Measurements from ENCODE around the gene SDC3. TPM values are rescaled to one million over a fixed set of nuclear protein-coding genes. Genes with fewer than 3 reads are reported as not detected.
"Not testable (repeated sequence)": the region's sequence is repeated elsewhere in the genome, so short reads cannot be mapped to it uniquely, and the experiment has no call there.

The SDC3 gene
- polyA plus RNA-seq, 12 donors = 31.6 to 130 (median 43.9) TPM

DNA sequence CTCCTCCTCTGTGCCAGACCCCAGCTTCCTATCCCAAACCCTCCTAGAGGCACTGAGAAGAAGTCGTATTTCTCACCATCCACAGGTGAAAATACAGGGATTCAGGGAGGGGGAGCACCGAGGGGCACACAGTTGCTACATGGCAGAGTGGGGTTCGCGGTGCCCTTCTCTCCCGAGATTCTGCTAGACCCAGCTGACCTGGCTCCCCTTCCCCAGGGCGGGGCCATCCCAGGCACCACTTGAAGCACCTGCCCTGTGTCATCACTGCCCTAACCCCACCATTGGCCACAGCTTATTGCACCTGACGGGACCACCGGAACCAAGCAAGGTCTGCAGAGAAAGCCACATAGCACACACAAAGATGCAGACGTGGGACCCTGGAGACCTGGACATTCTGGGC, 30.5 kb downstream of the SDC3 start:
- DNase-seq = no peak

DNA sequence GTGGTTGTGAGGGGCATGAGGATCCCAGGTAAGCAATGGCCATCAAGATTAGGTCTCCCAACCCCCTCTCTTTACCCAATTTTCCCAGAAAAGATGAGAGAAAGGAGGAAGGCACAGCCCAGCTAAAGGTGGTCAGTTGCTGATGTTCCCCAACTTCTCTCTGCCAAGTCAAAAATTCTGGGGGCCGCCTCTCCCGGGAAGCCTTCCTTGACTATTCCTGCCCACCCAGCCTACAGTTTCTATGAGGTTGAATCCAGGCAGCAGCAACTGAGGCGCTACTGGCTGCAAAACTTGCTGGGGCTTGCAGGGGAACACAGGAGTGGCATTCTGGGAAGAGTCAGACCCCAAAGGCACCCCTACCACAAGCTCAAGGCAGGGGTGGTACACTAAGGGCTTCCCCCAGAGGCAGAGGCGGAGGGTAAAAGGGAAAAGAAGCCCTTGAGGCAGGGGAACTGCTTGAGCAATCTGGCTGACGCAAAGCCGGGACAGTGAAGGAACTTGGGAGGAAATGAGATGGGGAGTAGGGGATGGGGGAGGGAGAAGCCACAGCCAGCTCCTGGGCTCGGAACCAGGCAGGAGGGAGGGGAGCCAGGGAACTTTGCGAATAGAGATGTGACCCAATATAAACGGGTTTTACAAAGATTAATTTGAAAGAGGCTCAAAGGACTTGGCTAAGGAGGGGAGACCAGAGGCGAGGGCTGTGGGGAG, 31.2 kb downstream of the SDC3 start:
- peak; percentile 77 for DNase-seq

DNA sequence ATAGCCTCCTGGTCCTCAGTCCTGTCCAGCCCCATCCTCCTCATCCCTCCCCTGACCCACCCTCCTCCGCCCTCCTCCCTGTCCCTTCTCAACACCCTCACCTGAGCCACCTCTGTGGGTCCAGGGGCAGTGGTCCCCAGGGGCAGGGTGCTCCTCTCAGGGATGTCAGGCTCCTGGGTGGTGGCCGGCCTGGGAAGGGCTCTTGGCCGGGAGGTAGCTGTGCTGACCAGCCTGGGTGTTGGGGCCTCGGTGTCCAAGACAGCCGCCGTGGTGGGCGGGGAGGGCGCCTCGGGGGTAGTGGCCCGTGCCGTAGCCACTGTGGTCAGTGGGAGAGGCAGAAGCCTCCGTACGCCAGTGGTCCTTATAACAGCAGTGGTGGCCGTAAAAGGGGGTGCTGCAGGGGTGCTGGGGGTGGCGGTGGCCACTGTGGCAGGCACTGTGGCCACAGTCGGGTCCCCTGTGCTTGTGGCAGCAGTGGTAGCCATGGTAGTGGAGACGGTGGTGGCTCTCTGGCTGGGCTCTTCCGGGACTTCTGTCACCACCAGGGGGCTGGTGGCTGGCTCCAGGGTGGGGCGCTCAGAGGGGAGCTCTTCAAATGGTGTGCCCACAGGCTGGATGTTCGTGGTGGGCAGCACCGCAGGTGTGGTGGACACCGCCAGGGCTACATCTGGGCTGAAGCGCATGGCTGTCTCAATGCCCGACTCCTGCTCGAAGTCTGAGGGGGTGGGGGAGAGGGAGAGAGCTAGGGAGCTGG, 31.9 kb downstream of the SDC3 start:
- DNase-seq = no peak

DNA sequence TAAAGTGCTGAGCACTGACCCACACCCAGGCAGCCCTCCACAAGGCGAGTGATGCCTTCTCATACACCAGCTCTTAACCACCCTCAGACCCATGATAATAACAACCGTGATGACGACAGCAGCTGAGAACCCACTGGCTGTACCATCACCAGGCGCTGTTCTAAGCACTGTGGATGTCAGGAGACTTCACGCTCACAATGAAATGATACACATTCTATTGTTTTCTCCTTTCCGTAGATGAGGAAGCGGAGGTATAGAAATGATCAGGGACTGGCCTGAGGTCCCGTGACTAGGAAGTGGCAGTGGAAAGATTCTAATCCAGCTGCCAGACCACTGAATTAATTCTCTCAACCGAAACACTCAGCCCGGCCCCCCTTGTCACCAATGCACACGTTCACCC, 32.6 kb downstream of the SDC3 start:
- DNase-seq = no peak

DNA sequence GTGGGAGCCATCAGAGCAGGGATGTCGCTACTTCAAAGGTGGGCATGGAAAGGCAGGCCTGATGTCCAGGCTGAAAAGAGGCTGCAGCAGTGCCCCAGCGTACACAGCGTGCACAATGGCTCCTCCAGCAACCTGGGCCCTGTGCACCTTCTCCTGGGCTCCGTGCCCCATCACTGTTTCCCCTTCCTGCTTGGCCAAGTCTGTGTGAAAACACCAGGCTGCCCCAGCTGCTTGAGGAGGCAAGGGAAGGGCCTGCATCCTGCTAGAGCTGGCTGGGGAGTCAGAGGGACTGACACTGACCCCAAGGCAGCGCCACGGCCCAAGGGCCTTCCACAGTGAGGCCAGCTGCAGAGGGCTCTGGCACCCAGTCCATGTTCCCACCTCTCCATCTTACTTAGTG, 33.4 kb downstream of the SDC3 start:
- DNase-seq = no peak

DNA sequence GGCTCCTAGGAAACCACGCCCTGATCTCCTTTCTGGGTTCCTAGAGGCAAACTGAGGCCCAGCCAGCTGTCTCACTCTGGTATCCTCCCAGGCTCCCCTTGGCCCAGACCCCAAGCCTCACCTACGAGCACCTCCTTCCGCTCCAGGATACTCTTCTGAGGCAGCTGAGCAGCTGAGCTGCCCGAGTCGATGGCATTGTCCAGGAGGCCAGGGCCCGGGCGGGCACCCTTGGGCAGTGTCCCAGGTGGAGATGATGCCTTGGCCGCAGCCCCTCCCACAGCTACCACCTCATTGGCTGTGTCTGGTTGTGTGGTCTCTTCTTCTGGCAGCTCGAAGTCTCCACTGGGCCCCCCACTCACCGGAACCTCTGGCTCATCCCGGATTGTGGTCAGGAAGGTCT, 34.4 kb downstream of the SDC3 start:
- no peak for DNase-seq

DNA sequence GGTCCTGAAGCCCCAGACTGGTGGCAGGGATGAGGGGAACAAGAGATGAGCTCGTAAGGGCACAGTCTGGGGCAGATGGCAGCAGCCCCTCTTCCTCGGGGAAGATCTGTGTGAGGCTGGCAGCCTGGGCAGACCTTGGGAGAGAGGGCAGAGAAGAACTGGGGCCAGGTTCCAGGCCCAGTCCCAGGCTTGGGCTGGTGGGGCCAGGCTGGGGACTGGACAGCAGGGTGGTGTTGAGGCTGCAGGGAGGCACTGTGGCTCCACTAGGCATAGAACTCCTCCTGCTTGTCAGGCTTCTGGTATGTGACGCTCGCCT, 35.7 kb downstream of the SDC3 start:
- no peak for DNase-seq

DNA sequence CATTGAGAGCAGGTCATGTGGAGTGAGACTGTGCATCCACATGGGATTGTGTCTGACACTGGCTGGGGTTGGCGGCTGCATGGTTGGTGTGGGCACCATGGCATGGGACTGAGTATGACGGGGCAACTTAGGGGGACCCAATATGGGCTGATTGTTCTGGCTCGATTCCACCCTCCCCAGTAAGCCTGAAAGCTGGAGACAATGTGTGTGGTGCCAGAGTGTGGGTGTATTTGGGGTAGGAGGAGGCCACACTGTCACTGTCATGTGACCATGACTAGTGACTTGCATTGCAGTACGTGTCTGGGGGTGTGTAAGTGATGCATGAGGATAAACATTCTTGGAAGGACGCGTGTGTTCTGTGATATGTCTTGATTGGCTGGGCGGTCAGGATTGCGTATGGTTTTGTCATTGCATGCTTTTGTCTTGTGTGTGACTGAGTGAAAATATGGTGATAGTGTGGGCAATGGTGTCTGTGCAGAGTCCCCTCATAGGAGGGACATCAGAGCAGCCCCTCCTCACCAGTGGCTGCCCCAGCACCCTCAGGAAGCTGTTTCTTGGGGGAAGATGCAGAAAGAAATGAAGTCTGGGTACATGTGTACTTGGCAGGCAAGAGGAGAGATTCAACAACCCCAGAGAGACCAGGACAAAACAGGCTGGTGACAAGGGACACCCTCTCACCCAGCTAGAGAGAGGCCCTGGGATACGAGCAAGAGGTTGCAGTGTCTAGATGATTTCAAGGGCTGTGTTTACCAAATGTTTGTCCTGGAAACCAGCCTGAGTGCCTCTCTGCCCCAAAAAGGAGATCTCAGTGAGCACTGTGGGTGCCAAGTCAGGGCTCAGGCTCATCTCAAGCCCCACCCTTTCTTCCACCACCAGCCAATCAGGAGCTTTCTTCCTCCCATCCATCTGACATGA, 36.3 kb downstream of the SDC3 start:
- DNase-seq = no peak

DNA sequence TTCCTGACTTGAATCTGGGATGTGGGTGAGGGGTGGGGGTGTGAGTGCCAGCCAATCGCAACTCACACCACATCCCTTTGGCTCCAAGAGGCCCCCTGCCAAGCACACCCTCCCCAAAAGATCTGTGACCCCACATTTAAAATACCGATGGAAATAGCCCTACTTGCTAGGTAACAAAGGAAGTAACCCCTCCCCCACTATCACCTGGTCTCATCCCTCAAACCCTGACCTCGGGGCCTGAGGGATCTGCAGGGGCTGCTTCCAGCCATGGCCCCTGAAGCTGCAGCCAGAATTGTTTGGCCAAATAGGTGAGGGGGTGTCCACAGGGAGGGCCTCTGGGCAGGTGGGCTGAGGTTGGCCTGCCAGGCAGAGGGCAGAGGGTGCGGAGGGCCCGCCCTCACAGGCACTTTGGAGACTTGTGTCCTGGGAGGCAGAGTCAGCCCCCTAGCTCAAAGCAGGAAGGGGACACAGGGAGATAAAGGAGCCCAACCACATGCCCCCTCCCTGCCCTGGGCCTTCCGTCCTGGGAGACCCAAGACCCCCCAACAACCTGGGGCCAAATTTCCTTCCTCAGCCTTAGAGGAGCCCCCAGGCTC, 37.2 kb downstream of the SDC3 start:
- no peak for DNase-seq

DNA sequence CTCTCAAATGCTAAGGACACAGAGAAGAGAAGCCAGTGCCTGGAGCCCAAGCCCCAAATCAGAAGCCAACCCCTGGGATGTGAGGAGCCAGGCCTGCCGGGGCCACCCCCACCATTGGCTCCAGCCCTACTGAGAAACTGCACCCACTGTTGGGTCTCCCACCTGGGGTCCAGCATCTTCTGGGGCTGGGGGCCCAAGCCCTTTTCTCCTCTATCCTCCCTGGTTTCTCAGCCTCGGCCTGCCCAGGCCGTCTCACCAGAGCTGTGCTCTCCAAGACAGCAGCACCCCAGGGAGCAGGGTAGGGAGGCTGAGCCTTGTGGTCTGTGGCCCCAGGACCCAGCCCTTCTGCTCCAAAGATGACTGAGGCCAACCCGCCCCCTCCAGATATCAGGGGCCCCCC, 37.9 kb downstream of the SDC3 start:
- DNase-seq = no peak

DNA sequence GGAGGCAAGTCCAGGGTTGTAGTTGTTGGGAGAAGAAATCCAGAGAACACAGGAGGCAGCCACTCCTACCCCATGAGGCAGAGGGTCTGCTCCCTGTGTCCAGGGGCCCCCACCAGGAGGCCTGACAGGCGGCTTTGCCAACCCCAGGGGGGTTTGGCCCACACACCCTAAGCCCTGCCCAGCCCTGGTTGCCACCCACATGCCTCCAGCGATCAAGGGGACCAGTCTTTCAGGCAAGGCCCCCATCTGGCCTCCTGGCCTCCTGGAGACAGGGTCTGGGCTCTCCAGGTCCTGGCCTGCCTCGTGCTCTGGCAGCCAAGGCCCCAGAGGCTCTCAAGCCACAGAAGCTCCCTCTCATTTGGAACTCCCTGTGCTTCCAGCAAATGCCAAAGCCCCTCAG, 38.5 kb downstream of the SDC3 start:
- DNase-seq = no peak

DNA sequence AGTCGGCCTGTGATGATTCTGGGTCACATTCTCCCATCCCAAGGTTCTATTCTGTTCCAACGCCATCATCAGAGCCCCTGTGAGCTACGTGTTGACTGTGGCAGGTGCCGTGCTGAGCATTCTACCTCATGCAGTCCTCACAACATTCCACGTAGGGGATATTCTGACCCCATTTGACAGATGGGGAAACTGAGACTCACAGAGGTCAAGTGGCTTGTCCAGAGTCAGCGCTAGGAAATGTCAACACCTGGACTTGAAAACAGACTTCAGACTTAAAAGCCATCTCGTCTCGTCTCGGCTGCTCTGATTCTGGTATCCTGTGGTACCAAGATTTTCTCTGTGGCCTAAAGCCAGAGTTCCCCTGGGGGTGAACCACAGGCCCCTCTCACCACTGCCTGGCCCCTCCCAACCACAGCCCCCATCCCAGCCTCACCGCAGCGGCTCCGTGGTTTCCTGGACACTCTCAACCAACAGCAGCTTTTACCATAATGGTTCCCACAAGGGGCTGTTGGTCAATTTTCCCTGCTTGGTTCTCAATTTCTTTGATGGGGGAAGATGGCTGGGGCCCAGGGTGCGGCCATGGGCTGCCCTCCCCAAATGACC, 39.6 kb downstream of the SDC3 start:
- DNase-seq = no peak

DNA sequence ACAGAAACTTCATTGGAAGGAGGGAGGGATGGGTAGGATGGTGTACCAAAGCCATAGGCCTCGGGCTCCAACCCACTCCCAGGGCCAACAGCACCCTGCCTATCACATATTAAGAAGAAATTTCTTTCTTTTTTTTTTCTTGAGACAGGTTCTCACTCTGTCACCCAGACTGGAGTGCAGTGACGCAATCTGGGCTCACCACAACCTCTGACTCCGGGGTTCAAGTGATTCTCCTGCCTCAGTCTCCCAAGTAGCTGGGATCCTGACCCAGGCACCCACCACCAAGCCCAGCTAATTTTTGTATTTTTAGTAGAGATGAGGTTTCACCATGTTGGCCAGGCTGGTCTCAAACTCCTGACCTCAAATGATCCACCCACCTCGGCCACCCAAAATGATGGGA, 40.5 kb downstream of the SDC3 start:
- DNase-seq = not testable (repeated sequence)

DNA sequence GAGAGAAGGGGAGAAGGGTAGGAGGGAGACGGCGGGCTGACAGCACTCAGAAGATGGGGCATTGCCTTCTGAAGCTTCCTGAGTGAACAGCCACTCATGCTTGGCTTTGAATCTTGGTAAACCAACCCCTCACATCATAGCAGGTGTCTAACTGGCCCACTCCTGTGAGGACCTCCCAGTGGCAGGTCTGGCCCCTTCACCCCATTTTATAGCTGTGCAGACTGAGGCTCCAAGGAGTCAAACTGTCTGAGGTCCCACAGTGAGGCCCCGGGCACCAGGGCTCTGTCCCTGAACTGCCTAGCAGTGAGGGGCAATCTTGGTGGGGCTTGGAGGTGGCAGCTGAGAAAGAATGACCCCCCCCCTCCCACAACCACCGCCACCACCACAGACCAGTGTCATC, 41.0 kb downstream of the SDC3 start:
- no peak for DNase-seq

DNA sequence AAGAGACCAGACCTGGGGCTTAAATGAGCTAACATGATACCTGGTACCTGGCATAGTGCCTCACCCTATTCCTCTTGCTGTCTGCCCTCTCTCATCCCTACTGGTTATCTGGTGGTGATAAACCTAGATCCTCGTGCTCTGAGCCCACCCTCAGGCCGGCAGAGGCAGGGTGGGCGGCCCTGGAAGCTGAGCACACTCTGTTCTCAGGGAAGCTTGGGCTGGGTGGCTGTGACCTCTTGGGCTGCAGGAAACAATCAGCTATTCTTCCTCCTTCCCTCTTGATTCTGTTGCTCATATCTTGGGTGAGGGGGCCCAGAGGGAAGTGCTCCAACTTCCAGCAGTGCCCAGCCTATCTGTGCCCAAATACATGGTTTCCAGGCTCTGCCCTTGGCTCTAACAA, 42.0 kb downstream of the SDC3 start:
- no peak for DNase-seq

DNA sequence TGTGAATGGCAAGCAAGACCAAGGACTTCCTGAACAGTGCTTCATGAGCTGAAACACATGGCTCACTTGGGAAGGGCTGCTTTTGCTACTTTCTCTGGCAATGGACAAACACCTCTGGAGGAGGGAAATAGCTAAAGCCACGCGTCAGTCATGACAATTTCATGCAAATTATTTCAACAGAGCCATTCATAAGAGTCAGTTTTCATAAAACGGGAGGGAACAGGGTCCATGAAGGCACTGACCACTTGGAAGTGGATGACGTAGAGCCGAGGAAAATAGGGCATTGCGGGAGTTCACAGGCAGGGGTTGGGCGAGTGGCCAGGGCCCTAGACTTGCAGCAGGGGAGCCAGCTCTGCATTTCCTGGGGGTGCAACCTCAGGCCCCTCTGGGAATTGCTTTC, 43.9 kb downstream of the SDC3 start:
- DNase-seq = no peak

DNA sequence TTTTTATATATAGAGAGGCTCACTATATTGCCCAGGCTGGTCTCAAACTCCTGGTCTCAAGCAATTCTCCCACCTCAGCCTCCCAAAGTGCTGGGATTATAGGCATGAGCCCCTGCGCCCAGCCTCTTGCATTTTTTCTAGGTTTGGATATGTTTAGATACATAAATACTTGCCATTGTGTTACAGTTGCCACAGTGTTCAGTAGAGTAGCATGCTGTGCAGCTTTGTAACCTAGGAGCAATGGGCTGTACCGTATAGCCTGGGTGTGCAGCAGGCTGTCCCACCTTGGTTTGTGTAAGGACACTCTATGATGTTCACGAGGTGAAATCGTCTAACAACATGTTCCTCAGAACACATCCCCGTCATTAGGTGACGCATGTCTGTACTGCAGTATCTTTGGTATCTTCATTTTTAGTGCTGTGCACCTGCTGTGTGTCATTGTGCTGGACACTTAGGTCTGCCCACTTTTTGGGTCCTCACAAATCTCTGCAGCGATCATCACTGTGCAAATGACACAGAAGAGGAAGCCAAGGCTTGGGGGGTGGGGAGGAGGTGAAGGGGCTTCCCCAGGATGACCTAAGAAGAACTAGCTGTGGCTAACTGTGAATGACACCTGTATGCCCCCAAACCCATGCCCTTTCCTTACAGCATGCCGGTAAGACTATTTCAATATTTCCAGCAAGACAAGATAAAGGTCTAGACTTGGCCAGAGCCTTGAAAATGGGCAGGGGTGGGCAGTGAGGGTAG, 44.5 kb downstream of the SDC3 start:
- DNase-seq = no peak

DNA sequence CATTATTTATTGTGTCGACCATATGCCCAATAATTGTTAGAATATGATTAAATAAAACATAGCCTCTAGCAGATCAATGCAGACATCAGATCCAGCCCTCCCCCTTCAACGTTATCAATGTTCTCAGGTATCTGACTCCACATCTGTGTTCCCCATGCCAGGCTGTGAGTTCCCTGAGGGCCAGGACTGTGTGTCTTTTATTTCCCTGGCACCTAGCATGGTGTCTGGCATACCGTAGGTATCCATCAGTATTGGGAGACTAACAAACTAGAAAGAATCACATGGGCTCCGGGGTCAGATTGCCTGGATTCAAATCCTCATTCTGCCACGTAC, 48.3 kb downstream of the SDC3 start:
- DNase-seq = no peak

DNA sequence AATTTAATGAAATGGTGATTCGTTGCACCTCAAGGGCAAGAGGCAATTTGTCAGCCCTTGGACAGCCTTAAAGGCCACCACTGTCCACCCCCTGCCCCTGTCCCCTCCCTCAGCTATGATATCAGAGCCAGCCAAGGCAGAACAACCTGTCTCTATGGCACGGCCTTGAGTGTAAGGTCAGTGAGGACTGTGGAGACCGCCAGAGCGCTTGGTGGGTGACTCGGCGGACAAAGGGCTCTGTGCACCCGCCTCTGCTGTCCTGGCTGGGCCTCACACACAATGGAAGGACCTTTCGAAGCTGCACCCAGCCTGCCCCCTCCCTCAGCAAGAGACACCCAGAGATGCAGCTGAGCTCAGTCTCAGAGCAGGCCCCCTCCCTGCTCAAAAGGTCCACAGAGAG, 50.6 kb downstream of the SDC3 start:
- no peak for DNase-seq

DNA sequence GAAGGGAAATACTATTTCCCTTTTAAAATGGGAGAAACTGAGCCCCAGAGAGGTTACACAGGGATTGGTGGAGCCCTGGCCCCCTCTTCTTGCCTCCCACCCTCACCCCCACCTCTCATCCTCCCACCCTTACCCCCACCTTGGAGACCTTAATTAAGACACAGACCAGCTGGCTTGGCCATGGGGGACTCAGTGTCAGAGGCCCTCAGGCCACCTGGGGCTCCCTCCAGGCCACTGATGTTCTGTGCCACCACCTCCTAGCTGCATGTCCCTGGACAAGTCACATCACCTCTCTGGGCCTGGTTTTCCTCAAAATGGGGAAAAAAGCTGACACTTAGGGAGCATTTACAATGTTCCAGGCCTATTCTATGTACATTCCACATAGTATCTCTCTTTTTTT, 51.5 kb downstream of the SDC3 start:
- DNase-seq = no peak

DNA sequence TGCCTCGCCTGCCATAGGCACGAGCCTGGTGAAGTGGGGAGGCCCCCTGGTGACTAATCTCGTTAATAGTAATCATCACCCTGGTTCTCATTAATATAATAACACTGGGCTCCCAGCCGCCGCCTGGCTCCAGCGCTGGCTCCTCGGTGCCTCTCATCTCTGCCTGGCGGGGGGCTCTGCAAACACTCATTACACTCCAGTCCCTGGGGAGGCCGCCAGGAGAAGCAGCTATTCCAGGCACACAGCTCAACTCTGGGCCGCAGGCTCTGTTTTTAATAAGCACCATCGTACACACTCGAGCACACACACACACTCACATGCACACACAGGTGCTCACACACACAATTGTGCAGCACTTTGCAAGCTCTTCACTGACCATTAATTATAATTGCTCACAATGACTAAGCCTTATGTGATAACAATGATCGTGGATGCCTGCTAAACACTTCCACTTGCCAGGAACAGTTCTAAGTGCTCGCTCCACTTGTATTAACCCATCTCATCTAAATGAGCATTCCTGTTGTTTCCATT, 52.2 kb downstream of the SDC3 start:
- DNase-seq = no peak
